C4-2B (cell line): ENCODE data around the gene TMEM8B.

Source experiments
- H3K27ac ChIP-seq: fragments of 450-650 bp; 2 replicates; pipeline ENCODE4 v1.5.1; 2017
- ZFX ChIP-seq: fragments of 450-650 bp; IDR thresholded peaks from 2 replicates; pipeline ENCODE4 v1.6.1; 2017
- TF ChIP-seq, protein P1 (sequence below): fragments of 450-650 bp; conservative IDR thresholded peaks from 2 replicates; pipeline ENCODE4 v1.5.1; 2017; ENCODE audit warnings: mild to moderate bottlenecking

TMEM8B gene

GRCh38 chr9:35791297-35791921 is 37.6 kb upstream of the TMEM8B start, which contains the start of gene NPR2:
NPR2 (plus strand) TSS chr9:35791591; CDS start chr9:35792409, 818 bp downstream.
- TF ChIP-seq ZFX, result no peak
- TF ChIP-seq, protein P1, sequence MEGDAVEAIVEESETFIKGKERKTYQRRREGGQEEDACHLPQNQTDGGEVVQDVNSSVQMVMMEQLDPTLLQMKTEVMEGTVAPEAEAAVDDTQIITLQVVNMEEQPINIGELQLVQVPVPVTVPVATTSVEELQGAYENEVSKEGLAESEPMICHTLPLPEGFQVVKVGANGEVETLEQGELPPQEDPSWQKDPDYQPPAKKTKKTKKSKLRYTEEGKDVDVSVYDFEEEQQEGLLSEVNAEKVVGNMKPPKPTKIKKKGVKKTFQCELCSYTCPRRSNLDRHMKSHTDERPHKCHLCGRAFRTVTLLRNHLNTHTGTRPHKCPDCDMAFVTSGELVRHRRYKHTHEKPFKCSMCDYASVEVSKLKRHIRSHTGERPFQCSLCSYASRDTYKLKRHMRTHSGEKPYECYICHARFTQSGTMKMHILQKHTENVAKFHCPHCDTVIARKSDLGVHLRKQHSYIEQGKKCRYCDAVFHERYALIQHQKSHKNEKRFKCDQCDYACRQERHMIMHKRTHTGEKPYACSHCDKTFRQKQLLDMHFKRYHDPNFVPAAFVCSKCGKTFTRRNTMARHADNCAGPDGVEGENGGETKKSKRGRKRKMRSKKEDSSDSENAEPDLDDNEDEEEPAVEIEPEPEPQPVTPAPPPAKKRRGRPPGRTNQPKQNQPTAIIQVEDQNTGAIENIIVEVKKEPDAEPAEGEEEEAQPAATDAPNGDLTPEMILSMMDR, result no peak
- no peak within 1 kb of the TSS for H3K27ac ChIP-seq

GRCh38 chr9:35792024-35792813 is 36.8 kb upstream of the TMEM8B start:
- TF ChIP-seq, protein P1, result no peak
- no peak for TF ChIP-seq ZFX
- no peak overlapping the region for H3K27ac ChIP-seq

- no peak for TF ChIP-seq ZFX
- TF ChIP-seq, protein P1, result no peak
- H3K27ac ChIP-seq, result no peak overlapping the region
These were observed 36.2 kb upstream of the TMEM8B start for GRCh38 chr9:35792826-35793225.

- TF ChIP-seq, protein P1, result no peak
- TF ChIP-seq ZFX, result no peak
- H3K27ac ChIP-seq, result no peak overlapping the region
These were observed 35.6 kb upstream of the TMEM8B start for GRCh38 chr9:35793461-35793860.

DNA sequence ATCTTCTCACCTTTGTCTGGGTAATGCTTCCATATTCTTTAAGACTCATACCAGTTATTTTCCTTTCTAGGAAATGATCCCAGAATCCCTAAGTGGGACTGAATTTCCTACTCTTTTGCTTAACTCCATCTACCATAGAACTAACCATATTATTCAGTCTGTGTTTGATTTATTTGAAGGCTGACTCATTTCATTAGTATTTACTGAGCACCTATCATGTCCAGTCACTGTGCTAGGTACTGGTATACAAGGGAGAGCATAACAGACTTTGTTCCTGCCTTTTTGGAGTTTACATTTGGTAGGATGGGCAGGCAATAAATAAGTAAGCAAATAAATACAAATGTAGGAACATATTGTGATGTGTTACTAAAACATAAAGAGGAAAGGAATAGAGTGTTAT is 33.3 kb upstream of the TMEM8B start:
- H3K27ac ChIP-seq, result no peak overlapping the region
- no peak for TF ChIP-seq ZFX
- TF ChIP-seq, protein P1, result no peak

DNA sequence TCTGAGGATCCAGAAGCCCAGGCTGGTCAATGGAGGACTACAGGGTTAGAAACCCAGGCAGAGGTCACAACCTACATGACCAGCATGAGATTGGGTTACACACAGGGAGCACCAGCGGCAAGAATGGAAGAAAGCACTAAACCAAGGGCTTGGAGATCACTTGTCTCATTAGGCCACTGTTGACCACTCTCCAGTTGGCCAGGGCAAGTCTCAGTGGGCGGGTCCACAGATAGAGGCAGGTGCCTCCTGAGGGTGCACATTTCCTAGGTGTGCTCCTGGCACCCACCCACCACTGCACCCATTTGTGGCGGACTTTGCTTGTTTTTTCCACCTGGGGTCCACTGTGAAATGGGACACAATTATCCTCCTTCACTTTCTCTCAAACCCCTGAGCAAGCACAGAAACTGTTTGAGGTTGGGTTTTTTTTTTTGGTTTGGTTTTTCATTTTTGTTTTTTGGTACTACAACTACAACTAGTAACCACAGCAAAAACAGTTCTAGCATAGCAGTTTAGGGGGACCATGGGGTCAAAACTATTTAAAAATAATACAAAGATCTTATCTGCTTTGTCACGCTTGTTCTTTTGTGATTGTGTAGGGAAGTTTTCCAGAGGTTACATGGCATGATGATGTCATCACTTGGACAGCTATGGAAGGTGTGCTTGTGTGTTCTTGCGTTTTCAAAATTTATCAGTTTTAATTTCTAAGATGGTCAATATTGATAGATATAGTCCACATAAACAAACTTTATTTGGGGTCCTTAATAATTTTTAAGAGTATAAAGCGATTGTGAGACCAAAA is 31.5 kb upstream of the TMEM8B start:
- no peak for TF ChIP-seq ZFX
- TF ChIP-seq, protein P1, result no peak
- no peak overlapping the region for H3K27ac ChIP-seq
